HG03280 (cell line): Measurements from ENCODE around the gene ITGA2B.
"Not testable (repeated sequence)": the region's sequence is repeated elsewhere in the genome, so short reads cannot be mapped to it uniquely, and the experiment has no call there.

Source experiments
- ATAC-seq: cut with Tn5 transposase; IDR thresholded peaks from one replicate; pipeline ENCODE4 v1.9.1; 2021; ENCODE audit warnings: mild to moderate bottlenecking, moderate library complexity; ENCODE audit not compliant: unreplicated experiment

Gene ITGA2B

DNA sequence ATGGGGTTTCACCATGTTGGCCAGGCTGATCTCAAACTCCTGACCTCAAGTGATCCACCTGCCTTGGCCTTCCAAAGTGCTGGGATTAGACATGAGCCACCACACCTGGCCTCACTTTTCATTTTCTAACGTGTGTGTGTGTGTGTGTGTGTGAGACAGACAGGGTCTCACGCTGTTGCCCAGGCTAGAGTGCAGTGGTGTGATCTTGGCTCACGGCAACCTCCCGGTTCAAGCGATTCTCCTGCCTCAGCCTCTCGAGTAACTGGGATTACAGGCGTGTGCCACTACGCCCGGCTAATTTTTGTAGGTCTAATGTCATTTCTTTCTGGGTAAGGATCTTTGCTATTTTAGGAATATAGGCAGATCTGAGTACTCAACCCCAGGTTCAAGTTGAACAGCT is 4.7 kb upstream of the ITGA2B start:
- not testable (repeated sequence) for ATAC-seq

DNA sequence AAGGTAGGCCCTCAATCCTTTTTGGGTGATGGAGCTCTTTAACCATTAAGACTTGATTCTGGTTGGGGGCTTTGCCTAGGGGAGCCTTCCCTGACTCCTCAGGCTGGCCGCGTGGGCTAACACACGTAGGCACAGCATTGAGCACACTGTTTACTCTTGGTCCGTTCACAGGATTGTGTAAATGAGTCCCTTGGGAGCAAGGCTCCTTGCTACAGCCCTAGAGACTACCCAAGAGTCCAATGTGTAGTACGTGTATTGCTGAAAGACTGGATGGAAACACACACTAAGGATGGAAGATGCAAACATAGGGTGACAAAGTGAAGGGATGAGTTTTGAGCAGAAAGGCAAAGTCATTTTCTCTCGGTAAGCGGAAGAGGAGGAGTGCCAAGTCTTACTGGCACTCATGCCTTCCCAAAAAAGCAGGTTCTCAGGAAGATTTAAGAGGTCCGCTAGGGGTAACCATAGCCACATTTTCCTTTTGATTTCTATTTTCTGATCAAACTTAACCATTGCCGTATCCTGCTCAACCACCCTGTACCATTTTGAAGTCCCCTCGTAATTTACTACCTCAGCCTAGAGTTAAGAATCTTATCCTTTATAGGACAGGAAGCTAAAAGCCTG is 911 bp upstream of the ITGA2B start:
- ATAC-seq: no peak

DNA sequence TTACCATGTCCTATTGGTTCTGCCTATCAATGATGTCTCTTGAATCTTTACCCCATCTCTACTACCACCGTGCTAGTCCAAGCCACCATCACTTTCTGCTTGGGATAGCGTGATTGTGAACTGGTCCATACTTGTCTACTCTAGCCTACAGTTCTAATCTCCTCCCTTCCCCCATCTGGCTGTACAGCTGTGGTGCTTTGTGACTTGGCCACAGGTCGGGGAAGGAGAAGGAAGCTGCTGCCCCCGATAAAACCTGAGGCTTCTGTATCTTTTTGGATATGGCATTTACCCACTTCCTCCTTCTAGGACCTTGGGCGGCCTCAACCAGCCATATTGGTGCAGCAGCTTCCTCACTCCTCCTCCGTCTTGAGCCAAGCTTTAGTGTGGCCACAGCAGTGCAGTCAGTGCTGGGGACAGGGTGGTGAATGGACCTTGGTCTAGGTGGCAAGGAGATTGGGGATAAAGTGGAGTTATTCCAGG is 314 bp upstream of the ITGA2B start:
- no peak for ATAC-seq

DNA sequence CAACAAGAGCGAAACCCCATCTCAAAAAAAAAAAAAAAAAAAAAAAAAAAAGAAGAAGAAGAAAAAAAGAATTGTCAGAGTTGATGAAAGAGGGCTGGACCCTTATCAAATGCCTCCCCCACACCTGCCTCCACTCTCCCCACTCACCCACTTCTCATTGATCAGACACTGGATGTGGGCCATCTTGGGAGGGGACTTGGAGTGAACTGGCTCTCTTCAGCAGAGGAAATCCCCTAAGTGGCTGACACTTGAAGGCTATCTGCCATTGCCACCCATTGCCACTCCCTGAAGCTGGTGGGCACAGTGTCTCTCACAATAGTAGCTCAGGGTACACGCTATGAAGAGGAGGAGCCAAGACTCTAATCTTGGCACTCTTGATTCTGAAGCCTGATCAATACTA is 1.6 kb downstream of the ITGA2B start:
- no peak for ATAC-seq

DNA sequence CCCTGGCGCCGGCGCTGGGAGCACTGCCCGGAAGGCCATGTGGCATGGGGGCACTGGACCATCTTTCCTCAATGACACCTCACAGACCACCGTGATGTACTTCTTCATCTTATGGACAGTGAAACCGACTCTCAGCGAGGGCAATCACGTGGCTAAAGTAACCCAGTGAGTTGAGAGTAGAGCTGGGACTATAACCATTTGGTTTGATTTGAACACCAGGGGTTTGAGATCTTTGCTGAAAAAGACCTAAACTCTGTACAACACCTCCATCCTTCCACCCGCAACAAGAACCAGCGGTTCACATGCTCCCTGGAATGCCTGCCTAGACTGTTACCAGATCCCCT is 3.3 kb downstream of the ITGA2B start:
- ATAC-seq: no peak

DNA sequence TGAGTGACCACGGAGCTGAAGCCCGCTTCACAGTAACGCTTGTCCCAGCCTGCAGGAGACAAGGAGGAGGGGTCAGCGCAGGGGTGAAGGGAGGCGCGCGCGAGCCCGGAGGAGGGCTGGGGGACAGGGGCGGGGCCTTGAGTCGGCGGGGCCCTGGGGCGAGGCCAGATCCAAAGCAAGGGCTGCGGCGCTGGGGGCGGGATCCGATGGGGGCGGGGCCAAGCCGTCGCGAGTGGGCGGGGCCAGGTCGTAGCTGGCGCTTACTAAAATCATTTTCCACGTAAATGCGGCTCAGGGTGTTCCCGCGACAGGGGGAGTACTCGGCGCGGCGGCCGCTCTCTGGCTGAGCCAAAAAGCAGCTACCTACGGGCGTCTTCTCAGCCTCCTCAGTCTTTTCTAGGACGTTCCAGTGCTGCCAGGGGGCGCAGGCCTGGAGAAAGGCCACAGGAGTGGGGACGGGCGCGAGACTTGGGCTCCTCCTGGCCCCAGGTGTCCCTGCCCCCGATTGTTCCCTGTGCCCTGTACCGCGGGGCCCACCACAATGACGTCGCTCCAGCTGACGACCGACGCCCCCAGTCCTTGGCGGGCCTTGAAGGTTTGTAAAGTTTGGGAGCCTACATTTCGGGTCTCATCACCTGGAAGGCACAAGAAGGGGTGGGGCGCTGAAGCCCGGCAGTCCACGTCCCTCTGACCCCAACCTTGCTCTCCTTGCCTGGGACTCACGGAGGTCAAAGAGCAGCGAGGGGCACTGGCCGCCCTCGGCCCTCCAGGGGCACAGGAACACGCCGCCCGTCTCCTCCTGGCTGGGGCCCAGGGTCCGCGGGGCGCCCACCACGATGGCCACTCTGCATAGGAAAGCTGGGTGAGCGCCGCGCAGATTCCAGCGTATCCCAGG is 3.9 kb downstream of the ITGA2B start:
- no peak for ATAC-seq

DNA sequence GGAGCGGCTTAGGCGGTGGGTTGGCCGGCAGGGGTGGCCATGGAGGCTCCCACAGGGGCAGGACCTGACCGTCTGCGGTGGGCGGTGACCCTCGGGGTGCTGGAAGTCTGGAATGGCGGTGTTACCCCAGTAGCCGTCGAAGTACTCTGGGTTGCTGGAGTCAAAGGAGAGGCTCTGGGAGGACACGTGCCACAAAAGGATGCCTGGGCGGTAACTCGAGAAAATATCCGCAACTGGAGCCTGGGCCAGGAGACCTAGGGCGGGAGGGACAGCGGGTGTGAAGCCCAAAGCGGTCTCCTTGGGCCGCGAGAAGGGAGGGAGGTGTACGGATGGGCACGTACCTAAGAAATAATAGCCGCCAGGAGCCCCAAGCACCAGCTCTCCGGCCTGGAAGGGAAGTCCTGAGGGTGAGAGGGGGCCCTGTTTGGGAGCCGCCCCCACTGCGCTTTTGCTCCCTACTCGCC is 4.6 kb downstream of the ITGA2B start:
- ATAC-seq: no peak

DNA sequence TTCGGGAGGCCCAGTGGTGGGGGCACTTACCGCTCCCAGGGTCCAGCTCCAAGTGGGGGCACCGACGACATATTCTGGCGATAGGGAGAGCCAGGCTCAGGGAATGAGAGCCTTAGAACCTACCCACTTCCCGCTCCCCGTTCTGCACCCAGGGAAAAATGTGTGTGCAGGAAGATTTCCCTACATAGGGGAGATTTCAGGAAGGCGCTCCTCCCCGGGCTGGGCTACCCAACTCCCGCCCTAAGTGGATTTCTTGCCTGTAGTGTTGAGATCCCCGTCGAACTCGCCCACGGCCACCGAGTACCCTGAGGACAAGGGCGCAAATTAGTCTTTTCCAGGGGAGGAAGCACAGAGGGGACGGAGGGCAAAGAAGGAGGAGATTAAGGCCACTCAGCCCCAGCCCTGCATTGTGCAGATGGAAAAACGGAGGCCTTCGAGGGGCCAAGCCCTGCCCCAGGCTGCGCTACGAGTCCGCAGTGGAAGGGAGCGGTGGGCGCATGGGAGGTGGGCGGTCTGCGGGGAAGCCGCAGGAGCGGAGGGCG is 5.1 kb downstream of the ITGA2B start:
- no peak for ATAC-seq

DNA sequence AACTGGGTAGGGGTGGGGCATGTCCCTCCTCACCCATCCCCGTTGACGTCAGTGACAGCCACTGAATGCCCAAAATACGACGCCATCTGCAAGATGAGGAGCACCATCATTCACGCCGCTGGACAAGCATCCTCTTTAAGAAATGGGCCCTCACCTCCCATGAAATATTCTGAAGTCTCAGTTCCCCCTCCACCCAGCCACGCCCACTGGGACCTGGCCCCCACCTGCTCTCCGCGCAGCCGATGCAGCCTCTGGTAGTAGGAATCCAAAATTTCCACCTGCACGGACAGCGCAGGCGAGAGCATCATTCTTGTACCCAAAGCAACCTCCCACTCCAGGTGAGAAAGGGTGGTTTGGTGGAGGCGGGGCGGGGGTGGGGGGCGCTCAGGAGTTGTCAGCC is 5.6 kb downstream of the ITGA2B start:
- ATAC-seq: no peak

DNA sequence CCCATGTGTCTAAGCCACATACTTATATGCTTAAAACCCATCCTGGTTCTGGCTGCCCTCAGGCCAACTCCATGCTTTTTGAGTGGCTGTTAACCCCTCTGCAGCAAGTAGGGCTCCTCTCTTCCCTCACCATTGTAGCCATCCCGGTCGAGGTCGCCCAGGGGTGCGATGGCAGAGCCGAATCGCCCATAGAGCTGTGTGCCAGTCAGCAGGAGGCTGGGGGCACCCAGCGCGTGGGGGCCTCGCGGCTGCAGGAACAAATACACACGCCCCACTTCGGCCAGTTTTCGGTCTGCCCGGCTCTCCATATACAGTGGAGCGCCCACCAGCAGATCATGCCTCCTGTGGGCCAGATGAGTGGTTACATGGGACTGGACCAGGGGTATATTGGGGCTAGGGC is 6.1 kb downstream of the ITGA2B start:
- no peak for ATAC-seq

DNA sequence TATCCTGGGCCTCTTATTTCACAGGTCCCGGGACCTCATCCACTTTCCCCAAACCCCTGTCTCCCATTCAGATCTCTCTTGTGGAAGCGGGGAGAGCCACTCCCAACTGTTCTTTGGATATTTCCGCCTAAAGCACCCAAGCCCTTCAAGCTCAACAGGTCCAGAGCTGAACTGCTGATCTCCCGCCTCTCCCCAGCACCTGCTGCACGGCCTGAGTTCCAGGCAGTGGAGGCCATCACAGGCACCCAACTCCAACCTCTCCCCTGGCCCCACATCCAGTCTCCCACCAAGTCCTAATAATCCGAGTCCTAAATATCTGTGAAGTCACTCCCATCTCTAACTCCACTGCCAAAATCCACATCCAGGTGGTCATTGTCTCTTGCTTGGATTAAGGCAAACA is 6.5 kb downstream of the ITGA2B start:
- no peak for ATAC-seq

DNA sequence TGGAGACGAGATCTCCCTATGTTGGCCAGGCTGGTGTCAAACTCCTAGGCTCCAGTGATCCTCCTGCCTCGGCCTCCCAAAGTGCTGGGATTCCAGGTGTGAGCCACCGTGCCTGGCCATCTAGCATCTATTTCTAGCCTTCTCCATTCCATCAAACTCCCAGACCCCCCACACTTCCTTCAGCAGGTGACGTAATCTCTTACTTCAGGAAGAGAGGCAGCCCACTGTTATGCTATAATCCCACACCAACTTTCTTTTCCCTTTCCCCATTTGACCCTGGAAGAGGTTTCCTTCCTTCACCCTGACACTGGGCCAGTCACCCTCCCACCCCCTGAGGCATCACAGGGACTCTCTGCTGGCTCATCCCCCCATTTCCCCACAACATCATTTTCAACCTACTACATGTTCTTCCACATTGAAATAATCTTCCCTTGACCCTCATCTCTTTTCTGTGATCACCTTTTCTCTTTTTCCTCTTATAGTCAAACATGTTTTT is 7.6 kb downstream of the ITGA2B start:
- ATAC-seq: no peak

DNA sequence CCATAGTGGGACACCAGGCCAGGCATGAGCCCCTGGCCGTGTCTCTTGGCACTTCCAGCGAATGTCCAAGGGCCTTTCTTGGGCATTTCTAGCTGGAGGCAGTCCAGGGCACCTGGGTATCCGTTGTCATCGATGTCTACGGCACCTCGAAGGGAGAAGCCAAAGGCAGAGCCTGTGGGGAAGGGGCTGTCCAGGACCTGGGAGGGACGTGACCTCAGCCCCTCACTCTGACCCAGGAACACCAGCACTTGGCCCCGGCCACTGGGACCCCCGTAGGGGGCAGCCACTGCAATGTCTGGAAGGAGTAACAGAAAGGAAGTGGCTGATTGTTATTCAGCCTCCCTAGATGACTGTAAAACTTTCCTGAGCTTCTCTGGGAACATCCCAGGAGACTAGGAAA is 8.7 kb downstream of the ITGA2B start:
- no peak for ATAC-seq

DNA sequence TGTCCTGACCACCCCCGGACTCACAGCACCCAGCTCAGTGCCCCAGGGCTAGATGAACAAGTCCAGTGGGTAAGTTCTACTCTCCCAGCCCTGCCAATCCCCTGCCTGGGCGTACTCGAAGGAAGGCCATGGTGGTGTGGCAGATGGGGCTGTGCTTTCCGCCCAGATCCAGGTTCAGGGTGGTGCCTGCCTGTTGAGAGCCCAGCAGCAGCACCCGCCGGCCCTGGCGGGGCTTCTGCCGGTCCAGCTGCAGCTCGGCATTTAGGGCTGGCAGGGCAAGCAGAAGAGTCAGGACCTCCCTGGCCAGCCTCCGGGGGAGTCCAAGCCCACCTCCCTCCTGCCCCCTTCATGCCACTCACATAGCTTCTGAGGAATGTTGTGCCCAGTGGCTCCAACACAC is 9.6 kb downstream of the ITGA2B start:
- no peak for ATAC-seq

DNA sequence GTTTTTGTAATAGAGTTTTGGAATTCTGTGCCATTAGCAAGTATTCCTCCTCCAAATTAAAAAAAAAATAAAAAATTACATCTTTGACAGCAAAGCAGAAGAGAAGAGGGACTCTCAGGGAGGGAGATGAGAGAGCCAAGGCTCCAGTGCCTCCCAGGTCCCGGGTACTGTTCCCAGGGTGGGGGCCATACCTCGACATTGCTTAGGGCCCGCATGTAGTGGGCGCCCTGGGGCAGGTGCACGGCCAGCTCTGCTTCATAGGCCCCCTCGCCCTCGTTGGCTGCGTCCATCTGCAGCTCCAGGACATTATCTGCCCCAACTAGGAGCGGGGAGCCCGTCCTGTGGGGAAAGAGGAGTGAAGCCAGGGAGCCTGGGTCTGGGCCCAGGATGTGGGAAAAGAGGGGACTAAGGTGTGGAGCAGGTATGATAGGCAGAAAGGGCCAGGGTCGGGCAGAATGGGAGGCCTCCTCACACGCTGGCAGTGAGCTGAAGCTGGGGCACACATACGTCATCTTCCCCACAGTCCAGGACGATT is 11.2 kb downstream of the ITGA2B start:
- no peak for ATAC-seq

DNA sequence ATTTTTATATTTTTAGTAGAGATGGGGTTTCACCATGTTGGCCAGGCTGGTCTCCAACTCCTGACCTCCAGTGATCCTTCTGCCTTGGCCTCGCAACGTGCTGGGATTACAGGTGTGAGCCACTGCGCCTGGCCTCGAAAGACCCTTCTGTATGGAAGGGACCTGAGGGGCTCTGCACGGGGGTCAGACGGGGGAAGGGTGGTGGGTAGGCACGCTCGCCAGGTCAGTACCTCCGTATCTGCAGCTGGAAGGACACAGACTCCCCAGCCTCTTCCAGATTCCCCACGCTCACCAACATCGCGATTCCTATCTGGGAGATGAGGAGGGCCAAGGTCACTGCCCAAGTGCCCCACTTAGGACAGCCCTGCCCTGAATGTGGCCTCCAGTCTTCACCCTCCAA is 12.7 kb downstream of the ITGA2B start:
- no peak for ATAC-seq

DNA sequence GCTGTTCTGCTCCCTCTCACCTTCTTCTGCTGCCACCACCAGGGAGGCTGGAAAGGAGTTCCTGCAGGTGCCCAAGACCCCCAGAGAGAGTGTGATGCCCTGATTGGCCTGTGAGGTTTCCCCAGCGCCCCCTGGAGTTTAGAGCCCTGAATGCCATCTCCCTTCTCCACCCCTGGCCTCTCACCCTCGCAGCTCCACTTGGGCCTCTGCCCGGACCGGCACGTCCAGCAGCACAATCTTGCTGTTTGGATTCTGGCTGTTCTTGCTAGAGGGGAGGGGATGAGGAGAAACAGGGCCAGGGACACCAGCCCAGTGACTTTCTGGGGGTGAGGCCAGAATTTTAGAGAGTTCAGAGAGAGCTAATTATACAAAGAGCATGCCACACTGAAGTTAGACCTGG is 13.3 kb downstream of the ITGA2B start:
- no peak for ATAC-seq

DNA sequence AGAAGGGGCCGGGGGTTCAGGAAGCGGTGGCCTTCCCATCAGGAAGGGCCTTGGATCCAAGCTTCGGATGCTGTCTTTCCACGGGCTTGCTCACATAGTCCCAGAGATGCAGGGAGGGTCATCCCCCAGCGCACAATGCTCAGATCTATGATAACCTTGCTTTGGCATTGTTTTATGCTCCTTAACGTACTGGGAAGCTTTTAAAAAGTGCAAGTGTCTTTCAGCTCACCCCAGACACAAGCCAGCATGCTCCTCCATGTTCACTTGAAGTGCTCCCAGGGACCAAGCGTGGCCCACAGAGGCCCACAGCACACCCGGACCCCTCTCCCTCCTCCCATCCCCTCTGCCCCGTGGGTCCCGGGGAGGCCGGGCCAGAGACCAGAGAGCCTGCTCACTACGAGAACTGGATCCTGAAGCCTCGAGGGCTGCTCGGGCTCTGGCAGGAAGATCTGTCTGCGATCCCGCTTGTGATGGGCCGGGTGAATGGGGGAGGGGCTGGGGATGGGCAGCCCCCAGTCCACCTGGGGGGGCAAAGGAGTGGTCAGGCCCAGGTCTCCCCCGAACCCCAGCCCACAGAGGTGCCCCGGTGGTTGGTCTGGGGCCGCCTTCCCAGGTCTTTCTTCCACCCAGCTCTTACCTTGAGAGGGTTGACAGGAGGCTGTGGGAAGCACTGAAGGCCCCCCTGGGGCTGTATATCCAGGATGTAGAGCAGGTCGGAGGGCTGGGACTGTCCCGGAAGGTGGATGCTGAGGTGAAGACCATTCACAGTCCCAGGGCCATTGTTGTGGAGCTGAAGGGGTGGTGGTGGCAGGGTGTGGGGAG is 14.0 kb downstream of the ITGA2B start:
- no peak for ATAC-seq

DNA sequence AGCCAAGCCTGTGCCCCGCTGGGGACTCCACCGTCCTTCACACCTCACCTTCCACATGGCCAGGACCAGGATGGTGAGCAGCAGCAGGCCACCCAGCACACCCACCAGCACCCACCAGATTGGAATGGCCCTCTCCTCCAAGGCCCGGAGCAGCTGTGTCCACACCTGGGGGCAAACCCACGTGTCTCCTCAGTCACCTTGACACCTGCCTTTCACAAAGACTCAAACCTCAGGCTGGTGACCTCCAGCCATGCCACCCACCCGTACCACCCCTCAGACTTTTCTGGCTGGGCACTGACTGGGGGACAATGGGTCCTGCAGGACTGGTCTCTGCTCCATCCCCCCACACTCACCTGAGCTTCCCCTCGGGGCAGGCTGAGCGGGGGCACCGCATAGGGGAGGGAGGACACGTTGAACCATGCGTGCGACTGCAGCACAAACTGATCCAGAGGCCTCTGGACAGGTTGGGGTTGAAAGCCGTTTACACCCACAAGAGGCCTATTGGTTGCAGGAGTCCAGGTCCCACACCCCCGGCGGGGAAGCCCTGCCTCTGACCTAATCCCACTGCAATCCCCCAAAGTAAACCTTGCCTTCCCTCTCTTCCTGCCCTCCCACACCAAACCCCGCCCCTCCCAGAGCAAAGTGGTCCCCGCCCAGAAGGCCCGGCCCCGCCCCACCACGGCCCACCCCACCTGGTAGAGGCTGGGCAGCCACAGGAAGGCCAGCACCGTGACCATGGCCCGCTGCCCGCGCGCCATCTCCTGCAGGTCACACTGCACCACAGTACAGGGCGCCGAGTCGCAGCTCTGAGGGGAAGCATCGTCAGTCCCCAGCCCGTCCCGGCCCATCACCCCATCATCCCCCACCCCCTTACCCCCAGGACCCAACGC is 14.9 kb downstream of the ITGA2B start:
- no peak for ATAC-seq

DNA sequence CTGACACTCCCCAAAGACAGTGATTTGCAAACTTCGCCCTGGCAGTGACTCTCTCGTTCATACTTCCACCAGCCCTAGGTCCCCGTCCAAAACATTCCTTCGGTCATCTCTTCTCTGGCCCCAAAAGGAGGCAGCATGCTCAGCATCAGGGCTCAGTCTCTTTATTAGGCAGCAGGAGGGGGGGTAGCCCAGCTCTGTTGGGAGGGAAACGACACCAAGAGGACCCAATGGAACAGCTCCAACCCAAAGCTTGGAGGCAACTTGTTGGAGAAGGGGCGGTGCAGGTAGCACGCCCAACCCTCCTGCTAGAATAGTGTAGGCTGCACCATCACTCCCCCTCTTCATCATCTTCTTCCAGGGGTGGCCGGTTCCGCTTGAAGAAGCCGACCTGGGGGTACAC is 17.4 kb downstream of the ITGA2B start:
- ATAC-seq: no peak
